ENCODE data around the gene DNAH1. TPM values are rescaled to one million over a fixed set of nuclear protein-coding genes. Genes with fewer than 3 reads are reported as not detected.

Gene DNAH1
- total RNA-seq, 4 donors from 2014 or later, result 3.2 to 8.1 (median 6.2) TPM

GRCh38 chr3:52313774-52314188, 2.3 kb upstream of the DNAH1 start:
- 43% methylated on average over 2 of the region's 4 CpGs; no CpG with 5 or more reads in 1 of the 2 donors for WGBS, 2 donors (ENCODE audit: low coverage in 1 of 2)
- no peak overlapping the region for H3K4me3 ChIP-seq
- H3K27me3 ChIP-seq, result no peaks in the 10 kb centered on the region
- ATAC-seq, result peak; percentile 63
- peaks cover 0 to 9% of the 10 kb centered on the region in 2 donors for H3K36me3 ChIP-seq
- H3K27ac ChIP-seq, result peak overlapping the region in 2 of 4 donors; percentile 23 to 47
- peaks cover 0 to 32% (median 9%) of the 10 kb centered on the region in 3 donors for H3K4me1 ChIP-seq
- TF ChIP-seq POLR2A (IDR thresholded peaks at IDR 0.05), result no peak
- no peak for TF ChIP-seq EP300 (IDR thresholded peaks at IDR 0.05)
- no peak for TF ChIP-seq CTCF (IDR thresholded peaks at IDR 0.05)
- TF ChIP-seq POLR2AphosphoS5 (IDR thresholded peaks at IDR 0.05), result no peak
- no peaks in the 10 kb centered on the region for H3K9me3 ChIP-seq

GRCh38 chr3:52314489-52314888, 1.6 kb upstream of the DNAH1 start:
- H3K36me3 ChIP-seq, result peaks cover 0 to 8% of the 10 kb centered on the region in 2 donors
- H3K27me3 ChIP-seq, result no peaks in the 10 kb centered on the region
- no peak for ATAC-seq
- H3K9me3 ChIP-seq, result no peaks in the 10 kb centered on the region
- WGBS, 2 donors (ENCODE audit: low coverage in 1 of 2), result 80 to 100% methylated on average over 1 of the region's 3 CpGs
- TF ChIP-seq EP300 (IDR thresholded peaks at IDR 0.05) (no peak), POLR2A (IDR thresholded peaks at IDR 0.05) (no peak), CTCF (IDR thresholded peaks at IDR 0.05) (no peak)
- H3K4me1 ChIP-seq, result peaks cover 0 to 32% (median 9%) of the 10 kb centered on the region in 3 donors
- no peak overlapping the region for H3K4me3 ChIP-seq
- H3K27ac ChIP-seq, result peak overlapping the region in 1 of 4 donors; percentile 47

- no peak for ATAC-seq
- Histone ChIP-seq H3K4me1 (peaks cover 0 to 32% (median 9%) of the 10 kb centered on the region in 3 donors), H3K4me3 (no peak overlapping the region), H3K27ac (no peak overlapping the region), H3K27me3 (no peaks in the 10 kb centered on the region), H3K9me3 (no peaks in the 10 kb centered on the region), H3K36me3 (peaks cover 0 to 3% of the 10 kb centered on the region in 2 donors)
- TF ChIP-seq CTCF (IDR thresholded peaks at IDR 0.05), result no peak
- TF ChIP-seq POLR2A (IDR thresholded peaks at IDR 0.05), result no peak
- WGBS, 2 donors (ENCODE audit: low coverage in 1 of 2), result 80 to 100% methylated on average over 2 to 4 of the region's 6 CpGs
Observed at GRCh38 chr3:52315006-52315405, 1.1 kb upstream of the DNAH1 start.

- 20 to 25% methylated on average over 8 to 14 of the region's 45 CpGs for WGBS, 2 donors (ENCODE audit: low coverage in 1 of 2)
- Histone ChIP-seq H3K36me3 (peaks cover 0 to 4% of the 10 kb centered on the region in 2 donors), H3K9me3 (no peaks in the 10 kb centered on the region), H3K27me3 (no peaks in the 10 kb centered on the region), H3K4me3 (peak overlapping the region; percentile 20 to 44), H3K27ac (peak overlapping the region in 1 of 4 donors; percentile 6), H3K4me1 (peaks cover 0 to 32% (median 9%) of the 10 kb centered on the region in 3 donors)
- no peak for TF ChIP-seq POLR2A (IDR thresholded peaks at IDR 0.05)
- peak; percentile 78 for ATAC-seq
Observed at GRCh38 chr3:52317208-52318000, 1.3 kb downstream of the DNAH1 start.

GRCh38 chr3:52318186-52318816, 2.2 kb downstream of the DNAH1 start:
- H3K4me3 ChIP-seq, result no peak overlapping the region
- H3K27me3 ChIP-seq, result no peaks in the 10 kb centered on the region
- 55 to 71% methylated on average over 4 to 13 of the region's 14 CpGs for WGBS, 2 donors (ENCODE audit: low coverage in 1 of 2)
- no peak for TF ChIP-seq EP300 (IDR thresholded peaks at IDR 0.05)
- no peak for TF ChIP-seq CTCF (IDR thresholded peaks at IDR 0.05)
- TF ChIP-seq POLR2A (IDR thresholded peaks at IDR 0.05), result no peak
- TF ChIP-seq POLR2AphosphoS5 (IDR thresholded peaks at IDR 0.05), result no peak
- H3K9me3 ChIP-seq, result no peaks in the 10 kb centered on the region
- H3K4me1 ChIP-seq, result peaks cover 0 to 30% (median 9%) of the 10 kb centered on the region in 3 donors
- ATAC-seq, result no peak
- H3K36me3 ChIP-seq, result peaks cover 0 to 4% of the 10 kb centered on the region in 2 donors
- H3K27ac ChIP-seq, result no peak overlapping the region

All from gastroesophageal sphincter (tissue), 4 donors.